SK-N-SH treated with all-trans-retinoic acid at 6 μM for 48 hours (cell line): Measurements from ENCODE around the gene ZBTB11.
A peak's percentile ranks its signal among the peaks of the same experiment; 100 is the strongest.

Experiments used
- ATAC-seq: fragments of 200-7000 bp; cut with Tn5 transposase; 3 replicates; pipeline ENCODE4 v1.9.1; 2020; ENCODE audit warnings: mild to moderate bottlenecking, moderate library complexity
- ARNTL ChIP-seq: fragments of 450-650 bp; formaldehyde crosslinking; IDR thresholded peaks from 2 replicates; pipeline ENCODE4 v1.5.0; 2020; ENCODE audit warnings: low read depth, mild to moderate bottlenecking, moderate library complexity, borderline replicate concordance
- BACH2 ChIP-seq: fragments of 250-450 bp; sonication (Bioruptor Pico); IDR thresholded peaks from 2 replicates; pipeline ENCODE4 v1.9.0; 2021; ENCODE audit warnings: mild to moderate bottlenecking, borderline replicate concordance
- CSDC2 ChIP-seq: fragments of 250-450 bp; sonication (Bioruptor Pico); IDR thresholded peaks from 2 replicates; pipeline ENCODE4 v1.5.0; 2020; ENCODE audit warnings: mild to moderate bottlenecking, moderate library complexity
- ESRRG ChIP-seq: fragments of 250-450 bp; sonication (Bioruptor Pico); IDR thresholded peaks from 2 replicates; pipeline ENCODE4 v1.6.1; 2021; ENCODE audit warnings: mild to moderate bottlenecking
- GLIS3 ChIP-seq: fragments of 250-450 bp; sonication (Bioruptor Pico); IDR thresholded peaks from 2 replicates; pipeline ENCODE4 v1.5.0; 2020; ENCODE audit warnings: mild to moderate bottlenecking, moderate library complexity
- ISL1 ChIP-seq: fragments of 250-450 bp; sonication (Bioruptor Pico); IDR thresholded peaks from 2 replicates; pipeline ENCODE4 v2.1.2; 2022; ENCODE audit warnings: mild to moderate bottlenecking, moderate library complexity
- OSR1 ChIP-seq: fragments of 250-450 bp; sonication (Bioruptor Pico); IDR thresholded peaks from 2 replicates; pipeline ENCODE4 v1.8.0; 2022; ENCODE audit warnings: moderate library complexity, mild to moderate bottlenecking, inconsistent platforms
- POU6F1 ChIP-seq: fragments of 250-450 bp; sonication (Bioruptor Pico); IDR thresholded peaks from 2 replicates; pipeline ENCODE4 v1.8.0; 2021; ENCODE audit warnings: low read depth, mild to moderate bottlenecking, moderate library complexity, borderline replicate concordance
- PPARA ChIP-seq: fragments of 250-450 bp; sonication (Bioruptor Pico); IDR thresholded peaks from 2 replicates; pipeline ENCODE4 v1.5.0; 2020; ENCODE audit warnings: mild to moderate bottlenecking, borderline replicate concordance
- RARB ChIP-seq: fragments of 250-450 bp; sonication (Bioruptor Pico); IDR thresholded peaks from 2 replicates; pipeline ENCODE4 v1.8.0; 2021; ENCODE audit warnings: mild to moderate bottlenecking, moderate library complexity
- SNAI2 ChIP-seq: fragments of 250-450 bp; sonication (Bioruptor Pico); IDR thresholded peaks from 2 replicates; pipeline ENCODE4 v1.5.0; 2020; ENCODE audit warnings: mild to moderate bottlenecking, moderate library complexity
- TCF4 ChIP-seq: fragments of 250-450 bp; sonication (Bioruptor Pico); IDR thresholded peaks from 2 replicates; pipeline ENCODE4 v1.8.0; 2021; ENCODE audit warnings: mild to moderate bottlenecking, moderate library complexity, borderline replicate concordance
- TOX ChIP-seq: fragments of 250-450 bp; sonication (Bioruptor Pico); IDR thresholded peaks from 2 replicates; pipeline ENCODE4 v1.8.0; 2021; ENCODE audit warnings: mild to moderate bottlenecking, moderate library complexity, borderline replicate concordance
- ZC3H10 ChIP-seq: fragments of 250-450 bp; sonication (Bioruptor Pico); IDR thresholded peaks from 2 replicates; pipeline ENCODE4 v1.5.1; 2021; ENCODE audit warnings: mild to moderate bottlenecking, moderate library complexity
- ZFP3 ChIP-seq: fragments of 250-450 bp; sonication (Bioruptor Pico); IDR thresholded peaks from 2 replicates; pipeline ENCODE4 v1.5.0; 2020; ENCODE audit warnings: mild to moderate bottlenecking, moderate library complexity
- ZFP30 ChIP-seq: fragments of 450-650 bp; formaldehyde crosslinking; IDR thresholded peaks from 2 replicates; pipeline ENCODE4 v1.5.0; 2022; ENCODE audit warnings: mild to moderate bottlenecking, moderate library complexity
- ZNF565 ChIP-seq: fragments of 450-650 bp; formaldehyde crosslinking; conservative IDR thresholded peaks from 2 replicates; pipeline ENCODE4 v1.5.0; 2020; ENCODE audit warnings: low read depth, mild to moderate bottlenecking, moderate library complexity
- ZNF70 ChIP-seq: fragments of 450-650 bp; formaldehyde crosslinking; IDR thresholded peaks from 2 replicates; pipeline ENCODE4 v1.5.0; 2020; ENCODE audit warnings: mild to moderate bottlenecking, moderate library complexity
- ZNF8 ChIP-seq: fragments of 450-650 bp; formaldehyde crosslinking; IDR thresholded peaks from 2 replicates; pipeline ENCODE4 v1.5.0; 2020; ENCODE audit warnings: mild to moderate bottlenecking, moderate library complexity
- TF ChIP-seq, protein P1 (sequence below): fragments of 250-450 bp; sonication (Bioruptor Pico); IDR thresholded peaks from 2 replicates; pipeline ENCODE4 v1.8.0; 2020; ENCODE audit warnings: mild to moderate bottlenecking, moderate library complexity, borderline replicate concordance
- TF ChIP-seq, protein P2 (sequence below): fragments of 250-450 bp; sonication (Bioruptor Pico); IDR thresholded peaks from 2 replicates; pipeline ENCODE4 v1.5.0; 2020; ENCODE audit warnings: mild to moderate bottlenecking, moderate library complexity
- TF ChIP-seq, protein P3 (sequence below): fragments of 250-450 bp; sonication (Bioruptor Pico); IDR thresholded peaks from 2 replicates; pipeline ENCODE4 v1.5.1; 2020; ENCODE audit warnings: low read depth, mild to moderate bottlenecking, moderate library complexity

The ZBTB11 gene

DNA sequence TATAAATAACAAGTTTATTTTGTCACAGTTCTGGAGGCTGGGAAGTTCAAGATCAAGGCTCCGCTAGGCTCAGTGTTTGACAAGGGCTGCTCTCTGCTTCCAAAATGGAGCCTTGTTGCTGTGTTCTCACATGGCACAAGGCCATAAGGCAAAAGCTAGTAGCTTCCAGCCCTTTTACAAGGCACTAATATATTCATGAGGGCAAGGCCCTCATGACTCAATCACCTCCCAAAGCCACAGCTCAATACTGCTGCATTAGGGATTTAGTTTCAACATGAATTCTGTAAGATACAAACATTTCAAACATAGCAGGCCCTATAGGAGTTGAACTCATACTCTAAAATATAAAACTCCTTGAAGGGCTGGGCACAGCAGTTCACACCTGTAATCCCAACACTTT is 30.2 kb downstream of the ZBTB11 start:
- no peak for ATAC-seq
- TF ChIP-seq BACH2 (CRISPR knock-in tag) (no peak), RARB (CRISPR knock-in tag) (no peak), POU6F1 (CRISPR knock-in tag) (no peak), ZFP30 (CRISPR knock-in tag) (no peak), ISL1 (no peak), GLIS3 (CRISPR knock-in tag) (no peak), ZNF8 (CRISPR knock-in tag) (no peak), TCF4 (CRISPR knock-in tag) (no peak), ZNF70 (CRISPR knock-in tag) (no peak), ZC3H10 (CRISPR knock-in tag) (no peak), SNAI2 (CRISPR knock-in tag) (no peak), ZNF565 (CRISPR knock-in tag) (no peak), TOX (CRISPR knock-in tag) (no peak)
- TF ChIP-seq, protein P1, sequence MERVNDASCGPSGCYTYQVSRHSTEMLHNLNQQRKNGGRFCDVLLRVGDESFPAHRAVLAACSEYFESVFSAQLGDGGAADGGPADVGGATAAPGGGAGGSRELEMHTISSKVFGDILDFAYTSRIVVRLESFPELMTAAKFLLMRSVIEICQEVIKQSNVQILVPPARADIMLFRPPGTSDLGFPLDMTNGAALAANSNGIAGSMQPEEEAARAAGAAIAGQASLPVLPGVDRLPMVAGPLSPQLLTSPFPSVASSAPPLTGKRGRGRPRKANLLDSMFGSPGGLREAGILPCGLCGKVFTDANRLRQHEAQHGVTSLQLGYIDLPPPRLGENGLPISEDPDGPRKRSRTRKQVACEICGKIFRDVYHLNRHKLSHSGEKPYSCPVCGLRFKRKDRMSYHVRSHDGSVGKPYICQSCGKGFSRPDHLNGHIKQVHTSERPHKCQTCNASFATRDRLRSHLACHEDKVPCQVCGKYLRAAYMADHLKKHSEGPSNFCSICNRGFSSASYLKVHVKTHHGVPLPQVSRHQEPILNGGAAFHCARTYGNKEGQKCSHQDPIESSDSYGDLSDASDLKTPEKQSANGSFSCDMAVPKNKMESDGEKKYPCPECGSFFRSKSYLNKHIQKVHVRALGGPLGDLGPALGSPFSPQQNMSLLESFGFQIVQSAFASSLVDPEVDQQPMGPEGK (CRISPR knock-in tag) = no peak
- TF ChIP-seq, protein P2, sequence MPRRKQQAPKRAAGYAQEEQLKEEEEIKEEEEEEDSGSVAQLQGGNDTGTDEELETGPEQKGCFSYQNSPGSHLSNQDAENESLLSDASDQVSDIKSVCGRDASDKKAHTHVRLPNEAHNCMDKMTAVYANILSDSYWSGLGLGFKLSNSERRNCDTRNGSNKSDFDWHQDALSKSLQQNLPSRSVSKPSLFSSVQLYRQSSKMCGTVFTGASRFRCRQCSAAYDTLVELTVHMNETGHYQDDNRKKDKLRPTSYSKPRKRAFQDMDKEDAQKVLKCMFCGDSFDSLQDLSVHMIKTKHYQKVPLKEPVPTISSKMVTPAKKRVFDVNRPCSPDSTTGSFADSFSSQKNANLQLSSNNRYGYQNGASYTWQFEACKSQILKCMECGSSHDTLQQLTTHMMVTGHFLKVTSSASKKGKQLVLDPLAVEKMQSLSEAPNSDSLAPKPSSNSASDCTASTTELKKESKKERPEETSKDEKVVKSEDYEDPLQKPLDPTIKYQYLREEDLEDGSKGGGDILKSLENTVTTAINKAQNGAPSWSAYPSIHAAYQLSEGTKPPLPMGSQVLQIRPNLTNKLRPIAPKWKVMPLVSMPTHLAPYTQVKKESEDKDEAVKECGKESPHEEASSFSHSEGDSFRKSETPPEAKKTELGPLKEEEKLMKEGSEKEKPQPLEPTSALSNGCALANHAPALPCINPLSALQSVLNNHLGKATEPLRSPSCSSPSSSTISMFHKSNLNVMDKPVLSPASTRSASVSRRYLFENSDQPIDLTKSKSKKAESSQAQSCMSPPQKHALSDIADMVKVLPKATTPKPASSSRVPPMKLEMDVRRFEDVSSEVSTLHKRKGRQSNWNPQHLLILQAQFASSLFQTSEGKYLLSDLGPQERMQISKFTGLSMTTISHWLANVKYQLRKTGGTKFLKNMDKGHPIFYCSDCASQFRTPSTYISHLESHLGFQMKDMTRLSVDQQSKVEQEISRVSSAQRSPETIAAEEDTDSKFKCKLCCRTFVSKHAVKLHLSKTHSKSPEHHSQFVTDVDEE (CRISPR knock-in tag) = no peak

- peak; percentile 72 for ATAC-seq
- TF ChIP-seq ZNF565 (CRISPR knock-in tag) (peak; percentile 81; the same call in 1 of the 2 replicates), PPARA (no peak), TCF4 (CRISPR knock-in tag) (peak; percentile 55; the same call in 1 of the 2 replicates), GLIS3 (CRISPR knock-in tag) (peak; percentile 98), POU6F1 (CRISPR knock-in tag) (peak; percentile 98), BACH2 (CRISPR knock-in tag) (peak; percentile 79; the same call in 1 of the 2 replicates), ISL1 (peak; percentile 96), ZNF8 (CRISPR knock-in tag) (peak; percentile 83; the same call in 1 of the 2 replicates), OSR1 (CRISPR knock-in tag) (peak; percentile 98), ESRRG (CRISPR knock-in tag) (peak; percentile 96), ZFP3 (CRISPR knock-in tag) (peak; percentile 97), TOX (CRISPR knock-in tag) (peak; percentile 96), ZNF70 (CRISPR knock-in tag) (no peak), CSDC2 (peak; percentile 100), SNAI2 (CRISPR knock-in tag) (peak; percentile 100), RARB (CRISPR knock-in tag) (peak; percentile 88; the same call in 1 of the 2 replicates), ZFP30 (CRISPR knock-in tag) (peak; percentile 64), ARNTL (CRISPR knock-in tag) (no peak)
- TF ChIP-seq, protein P3, sequence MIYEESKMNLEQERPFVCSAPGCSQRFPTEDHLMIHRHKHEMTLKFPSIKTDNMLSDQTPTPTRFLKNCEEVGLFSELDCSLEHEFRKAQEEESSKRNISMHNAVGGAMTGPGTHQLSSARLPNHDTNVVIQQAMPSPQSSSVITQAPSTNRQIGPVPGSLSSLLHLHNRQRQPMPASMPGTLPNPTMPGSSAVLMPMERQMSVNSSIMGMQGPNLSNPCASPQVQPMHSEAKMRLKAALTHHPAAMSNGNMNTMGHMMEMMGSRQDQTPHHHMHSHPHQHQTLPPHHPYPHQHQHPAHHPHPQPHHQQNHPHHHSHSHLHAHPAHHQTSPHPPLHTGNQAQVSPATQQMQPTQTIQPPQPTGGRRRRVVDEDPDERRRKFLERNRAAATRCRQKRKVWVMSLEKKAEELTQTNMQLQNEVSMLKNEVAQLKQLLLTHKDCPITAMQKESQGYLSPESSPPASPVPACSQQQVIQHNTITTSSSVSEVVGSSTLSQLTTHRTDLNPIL (CRISPR knock-in tag) = peak; percentile 96
- TF ChIP-seq, protein P1 (CRISPR knock-in tag) = peak; percentile 98
- TF ChIP-seq, protein P2 (CRISPR knock-in tag) = peak; percentile 80
Measured at GRCh38 chr3:101643861-101644613, 32.9 kb downstream of the ZBTB11 start.
